Embryonic facial prominence (tissue), 1 donor: ENCODE measurements around the gene PTPRK.

Experiments used
- DNase-seq: peaks from one replicate; pipeline ENCODE4 v3.0.0-alpha.2; 2016; ENCODE audit errors: extremely low spot score

PTPRK gene

DNA sequence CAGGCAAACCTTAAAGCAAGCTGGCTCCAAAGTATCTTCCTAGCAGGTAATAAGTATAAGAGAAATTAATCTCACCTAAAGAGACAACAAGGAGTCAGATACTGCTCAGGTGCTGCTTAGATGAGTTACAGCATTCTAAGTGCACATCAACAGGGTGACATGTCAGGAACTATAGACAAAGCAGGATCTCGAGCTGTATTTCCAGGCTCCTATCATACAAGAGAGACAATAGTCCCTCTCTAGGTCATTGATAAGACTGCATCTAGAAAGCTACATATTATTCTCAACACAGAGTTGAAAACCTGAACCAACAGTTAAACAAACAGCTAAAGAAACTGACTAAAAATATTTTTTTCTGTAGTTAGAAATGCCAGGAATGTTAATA lies 3.9 kb downstream of the PTPRK start:
- DNase-seq: no peak

DNA sequence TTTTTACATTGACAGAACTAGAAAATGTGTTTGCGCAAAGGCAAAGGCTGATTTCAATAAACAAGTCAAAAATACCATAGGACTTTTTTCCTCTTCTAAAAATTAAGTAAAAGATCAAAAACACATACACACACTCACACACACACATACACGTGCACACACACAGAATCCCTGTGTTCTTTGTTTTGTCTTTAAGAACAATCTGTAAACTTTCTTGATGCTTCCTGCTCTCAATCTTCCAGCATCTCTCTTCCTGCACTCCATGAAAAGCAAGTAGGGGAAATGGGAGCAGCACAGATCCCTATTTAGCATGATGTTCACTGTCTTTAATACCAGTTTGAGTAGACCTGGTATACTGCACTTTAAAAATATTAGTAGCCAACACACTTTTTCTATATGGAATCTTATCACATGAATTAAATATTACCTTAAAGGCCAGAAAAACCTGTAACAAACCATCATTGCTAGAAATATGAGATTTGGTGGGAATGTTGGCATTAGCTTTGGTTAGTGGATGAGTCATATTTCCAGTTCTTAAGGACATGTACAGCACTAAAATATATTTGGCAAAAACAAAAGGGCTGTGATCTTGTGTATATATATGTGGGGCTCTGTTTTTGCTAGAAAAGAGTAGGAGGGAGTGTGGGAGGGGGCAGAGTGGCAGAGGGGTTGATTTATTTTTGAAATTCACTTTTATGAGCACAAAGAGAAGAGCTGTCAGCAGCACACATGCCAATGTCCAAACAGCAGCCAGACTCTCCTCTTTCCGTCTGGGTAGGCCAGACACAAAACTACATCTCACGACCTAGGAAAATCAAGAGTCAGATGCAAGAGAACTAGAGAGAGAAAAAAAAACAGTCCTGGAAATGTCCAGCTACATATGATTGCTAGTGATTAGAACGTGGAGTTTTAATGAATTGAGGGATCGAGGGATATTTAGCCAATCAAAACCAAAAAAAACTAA lies 4.6 kb downstream of the PTPRK start:
- DNase-seq: no peak

DNA sequence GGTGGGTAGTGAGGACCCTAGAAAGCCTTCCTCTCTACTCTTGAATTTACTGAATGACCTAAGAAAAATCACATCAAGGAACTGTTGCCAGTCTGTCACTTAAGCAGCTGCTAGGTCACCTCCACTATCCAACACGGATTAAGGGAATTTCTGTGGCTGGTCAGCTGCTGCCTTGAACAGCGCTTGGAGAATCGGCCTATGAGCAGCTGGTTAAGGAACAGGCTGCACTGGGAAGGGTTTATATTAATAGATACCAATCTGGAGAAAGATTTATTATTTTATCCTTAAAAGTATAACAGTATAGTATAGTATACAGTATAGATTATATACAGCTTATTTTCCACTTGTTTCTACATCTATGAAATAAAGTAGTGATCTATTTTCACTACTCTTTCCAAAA lies 6.5 kb downstream of the PTPRK start:
- DNase-seq: no peak

DNA sequence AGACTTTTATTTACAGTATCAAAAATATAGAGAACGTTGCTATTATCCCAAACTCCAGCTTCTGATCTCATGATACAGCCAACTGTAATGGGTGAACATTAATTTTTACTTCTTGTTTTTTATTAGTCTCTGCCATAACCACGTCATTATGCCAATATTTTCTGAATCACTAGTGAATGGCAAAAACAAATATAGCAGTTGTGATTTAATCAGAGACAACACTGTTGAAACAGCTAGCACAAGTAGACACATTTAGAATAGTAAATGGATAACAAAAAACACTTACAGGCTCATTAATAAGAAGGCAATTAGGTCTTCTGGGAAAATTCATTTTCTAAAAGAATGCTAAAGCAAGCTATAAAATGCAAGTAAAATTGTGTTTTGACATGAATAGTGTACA lies 8.1 kb downstream of the PTPRK start:
- no peak for DNase-seq

DNA sequence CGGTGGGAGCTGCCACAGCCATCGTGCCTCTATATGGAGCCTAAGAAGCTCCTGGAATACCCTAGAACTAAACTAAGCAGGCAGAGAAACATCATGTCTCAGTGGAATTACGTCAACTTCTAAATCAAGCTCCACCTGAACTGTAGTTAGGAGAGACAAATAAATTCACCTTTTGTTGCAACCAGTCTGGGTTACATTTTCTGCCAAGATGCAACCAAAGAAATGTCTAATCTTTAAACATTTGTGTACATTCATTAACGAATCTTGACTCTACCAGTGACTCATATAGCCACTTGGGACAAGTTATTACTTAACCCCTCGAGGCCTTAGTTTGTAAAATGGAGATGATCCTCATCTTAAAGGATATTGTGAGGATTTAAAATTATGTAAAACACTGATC lies 8.9 kb downstream of the PTPRK start:
- no peak for DNase-seq

DNA sequence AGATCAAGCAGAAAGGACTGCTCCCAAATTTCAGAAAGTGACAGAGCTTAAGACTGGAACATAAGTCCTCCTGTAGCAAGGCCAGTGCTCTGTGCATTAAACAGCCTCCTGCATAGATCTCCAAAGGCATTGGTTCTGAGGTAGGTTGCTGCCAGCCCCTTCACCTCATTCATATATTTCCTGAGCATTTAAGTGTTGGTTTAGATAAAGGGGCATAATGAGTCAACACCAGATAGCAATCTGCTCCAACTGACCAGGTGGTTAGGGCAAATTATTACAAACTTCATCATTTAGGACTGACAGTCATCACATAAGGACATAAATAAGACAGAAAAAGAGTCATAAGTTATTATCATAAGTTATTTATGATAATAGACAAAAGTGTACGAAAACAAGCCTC lies 10.7 kb downstream of the PTPRK start:
- DNase-seq: no peak

DNA sequence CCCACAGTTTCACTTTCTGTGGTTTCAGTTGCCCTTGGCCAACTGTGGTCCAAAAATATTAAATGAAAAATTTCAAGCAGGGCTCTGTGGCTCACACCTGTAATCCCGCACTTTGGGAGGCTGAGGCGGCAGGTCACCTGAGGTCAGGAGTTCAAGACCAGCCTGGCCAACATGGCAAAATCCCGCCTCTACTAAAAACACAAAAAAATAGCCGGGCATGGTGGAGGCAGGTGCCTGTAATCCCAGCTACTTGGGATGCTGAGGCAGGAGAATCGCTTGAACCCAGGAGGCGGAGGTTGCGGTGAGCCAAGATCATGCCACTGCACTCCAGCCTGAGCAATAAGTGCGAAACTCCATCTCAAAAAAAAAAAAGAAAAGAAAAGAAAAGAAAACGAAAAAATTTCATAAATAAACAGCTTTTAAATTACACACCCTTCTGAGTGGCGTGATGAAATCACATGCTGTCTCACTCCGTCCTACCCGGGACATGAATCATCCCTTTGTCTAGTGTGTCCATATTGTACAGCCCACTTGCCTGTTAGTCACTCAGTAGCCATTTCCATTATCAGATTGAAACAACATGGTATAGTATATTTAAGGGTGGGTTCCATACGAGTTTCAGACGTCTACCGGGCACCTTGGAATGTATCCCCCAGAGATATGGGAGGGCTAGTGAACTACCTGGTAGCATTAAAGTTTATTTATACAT lies 11.7 kb downstream of the PTPRK start:
- no peak for DNase-seq

DNA sequence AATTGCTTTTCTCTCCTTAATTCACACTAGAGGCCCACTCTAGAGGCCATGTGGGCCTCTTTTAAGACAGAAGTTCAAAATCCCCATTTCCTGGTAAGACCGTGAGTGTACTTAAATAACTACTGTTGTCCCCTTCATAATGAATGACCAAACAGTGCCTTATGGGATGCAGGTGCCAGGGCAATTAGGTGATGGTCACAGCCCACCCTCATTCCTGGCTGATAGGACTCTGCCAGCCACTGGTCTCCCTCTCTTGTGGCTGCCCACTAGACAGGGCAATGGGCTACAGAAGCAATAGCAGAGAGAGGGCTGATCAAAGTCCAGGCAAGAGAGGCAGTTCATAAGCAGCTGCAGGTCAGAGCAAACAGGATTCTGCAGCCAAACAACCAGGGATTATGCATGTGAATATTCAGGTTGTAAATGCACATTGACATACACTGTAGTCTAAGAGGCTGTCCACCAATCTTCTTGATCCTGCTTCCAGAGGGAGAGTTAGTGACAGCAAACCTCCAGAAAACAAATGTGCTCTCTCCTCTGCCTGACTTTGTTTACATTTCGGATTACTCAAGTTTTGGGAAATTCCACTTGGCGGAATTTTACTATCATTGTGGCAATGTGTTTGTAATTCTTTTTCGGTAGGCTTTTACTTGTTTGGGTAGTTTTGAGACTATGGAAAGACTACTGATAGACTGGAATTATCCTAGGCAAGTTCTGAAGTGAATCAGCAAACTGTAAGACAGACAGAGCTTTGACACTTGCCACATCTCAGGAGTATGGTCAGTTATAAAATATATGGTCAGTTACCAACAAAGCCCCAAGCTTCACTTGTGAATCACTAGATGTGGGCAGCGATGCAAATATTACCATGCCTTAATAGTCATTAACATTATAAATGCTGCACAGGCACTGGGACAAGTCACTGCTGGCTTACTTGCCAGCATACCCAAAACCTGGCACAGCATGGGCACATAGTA lies 12.8 kb downstream of the PTPRK start:
- DNase-seq: no peak

DNA sequence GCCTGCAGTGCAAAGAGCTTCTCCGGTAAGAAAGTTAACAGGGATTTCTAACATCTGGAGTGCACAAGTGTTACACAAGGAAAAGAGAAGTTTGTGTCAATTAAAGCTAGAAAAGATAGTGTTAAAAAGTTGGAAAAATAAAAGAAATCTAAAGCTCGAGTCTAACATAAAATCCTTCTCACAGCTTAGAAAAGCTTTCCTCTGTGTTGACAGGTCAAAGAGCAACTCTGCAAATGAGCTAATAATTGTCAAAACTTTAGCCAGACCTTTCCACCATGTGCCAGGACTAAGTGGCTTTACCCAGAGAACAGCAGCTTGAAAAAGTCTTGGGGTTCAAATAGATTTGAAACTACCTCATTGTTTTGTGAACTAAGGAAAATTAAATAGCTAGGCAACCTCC lies 14.8 kb downstream of the PTPRK start:
- no peak for DNase-seq

DNA sequence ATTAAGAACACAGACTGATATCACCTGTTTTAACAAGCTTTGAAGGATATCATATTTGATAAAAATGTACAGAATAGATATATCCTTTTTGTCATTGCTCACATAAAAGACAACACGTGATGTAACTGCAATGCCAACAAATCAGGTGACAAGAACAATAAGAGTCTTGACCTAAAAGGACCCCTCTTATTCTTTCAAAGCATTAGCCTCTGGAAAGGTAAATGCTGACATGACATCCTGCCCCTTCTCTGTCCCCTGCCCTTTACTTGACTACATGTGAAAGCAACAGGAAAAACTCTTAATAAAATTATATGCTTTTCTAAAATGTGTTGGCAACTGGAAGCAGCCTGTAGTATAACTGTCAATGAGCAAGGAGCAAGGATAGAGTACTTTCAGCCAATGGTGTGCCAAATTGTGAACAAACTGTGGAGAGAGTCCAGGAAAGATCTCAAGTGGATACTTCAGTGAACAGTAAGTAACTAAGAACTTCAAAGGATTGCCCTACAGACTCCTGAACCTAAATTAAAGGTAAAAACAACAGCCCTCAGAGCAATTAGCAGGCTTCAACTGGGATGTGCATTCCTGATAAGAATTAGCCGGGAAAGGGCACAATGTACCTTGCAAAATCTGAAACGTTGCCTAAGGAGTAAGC lies 16.3 kb downstream of the PTPRK start:
- DNase-seq: no peak

DNA sequence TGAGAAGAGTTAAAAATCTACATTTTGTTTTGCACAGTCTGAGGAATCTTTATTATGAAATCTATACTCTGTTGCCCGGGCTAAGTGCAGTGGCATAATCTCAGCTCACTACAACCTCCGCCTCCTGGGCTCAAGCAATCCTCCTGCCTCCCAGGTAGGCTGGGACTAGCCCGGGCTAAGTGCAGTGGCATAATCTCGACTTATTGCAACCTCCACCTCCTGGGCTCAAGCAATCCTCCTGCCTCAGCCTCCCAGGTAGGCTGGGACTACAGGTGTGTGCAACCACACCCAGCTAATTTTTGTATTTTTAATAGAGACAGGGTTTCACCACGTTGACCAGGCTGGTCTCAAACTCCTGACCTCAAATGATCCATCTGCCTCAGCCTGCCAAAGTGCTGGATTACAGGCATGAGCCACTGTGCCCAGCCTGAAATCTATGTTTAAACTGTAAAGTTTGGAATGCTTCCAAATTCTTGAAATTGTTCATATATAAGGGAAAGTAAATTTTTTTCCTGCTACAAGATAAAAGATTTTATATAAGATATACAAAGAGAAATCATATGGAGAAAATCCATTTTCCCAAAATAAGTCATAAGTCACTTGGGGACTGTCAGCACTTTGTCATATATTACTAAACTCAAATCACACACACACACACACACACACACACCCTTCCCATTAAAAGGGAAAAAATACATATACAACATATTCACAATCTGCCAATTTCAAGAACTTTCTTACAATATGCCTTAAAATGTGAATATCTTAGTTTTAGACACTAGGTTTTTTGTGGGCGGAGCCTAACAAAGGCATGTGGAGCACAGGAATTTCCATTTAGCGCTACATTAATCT lies 19.4 kb downstream of the PTPRK start:
- DNase-seq: no peak

DNA sequence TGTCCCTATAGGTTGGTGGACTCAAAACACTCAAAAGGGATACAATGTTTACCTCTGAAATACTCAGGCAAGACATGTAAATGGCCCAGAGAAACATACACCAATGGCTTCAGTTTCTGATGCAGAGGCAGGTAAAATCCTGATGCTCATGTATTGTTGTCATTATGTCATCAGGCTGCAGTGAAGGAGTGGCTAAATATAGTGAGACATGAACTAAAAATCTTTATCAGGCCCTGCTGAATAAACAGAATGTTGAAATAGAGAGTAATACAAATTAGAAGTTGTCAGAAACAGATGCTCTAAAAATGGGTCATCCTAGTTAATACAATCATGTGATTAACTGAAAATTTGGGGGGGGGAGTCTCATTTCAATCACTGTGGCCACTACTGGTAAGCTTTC lies 20.4 kb downstream of the PTPRK start:
- no peak for DNase-seq

DNA sequence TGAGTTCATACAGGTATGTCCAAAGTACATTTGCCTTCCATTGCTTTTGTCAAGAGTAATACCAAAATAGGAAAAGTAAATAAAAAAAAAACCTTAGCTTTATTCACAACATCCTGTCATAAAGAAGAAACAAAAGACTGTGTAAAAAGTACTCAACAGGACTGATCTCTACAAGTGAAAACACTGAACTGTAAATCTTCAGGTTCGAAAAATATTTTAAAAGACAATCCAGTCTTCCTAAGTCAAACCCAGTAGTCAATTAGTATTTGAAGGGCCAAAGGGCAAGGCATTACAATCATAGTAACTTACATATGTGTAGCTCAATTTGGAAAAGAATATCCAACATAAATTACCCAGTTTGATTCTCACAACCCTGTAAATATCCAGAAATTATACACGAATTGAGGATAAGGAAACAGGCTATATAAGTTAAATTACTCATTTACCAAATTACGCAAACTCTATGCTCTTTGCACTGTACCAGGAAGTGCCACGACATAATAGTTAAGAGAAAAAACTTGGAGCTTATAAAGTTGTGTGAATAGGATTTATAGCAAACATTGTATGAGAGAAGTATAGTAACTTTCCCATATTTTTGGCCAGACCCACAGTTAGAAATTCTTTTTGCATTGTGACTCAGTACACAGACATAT lies 21.2 kb downstream of the PTPRK start:
- DNase-seq: no peak

DNA sequence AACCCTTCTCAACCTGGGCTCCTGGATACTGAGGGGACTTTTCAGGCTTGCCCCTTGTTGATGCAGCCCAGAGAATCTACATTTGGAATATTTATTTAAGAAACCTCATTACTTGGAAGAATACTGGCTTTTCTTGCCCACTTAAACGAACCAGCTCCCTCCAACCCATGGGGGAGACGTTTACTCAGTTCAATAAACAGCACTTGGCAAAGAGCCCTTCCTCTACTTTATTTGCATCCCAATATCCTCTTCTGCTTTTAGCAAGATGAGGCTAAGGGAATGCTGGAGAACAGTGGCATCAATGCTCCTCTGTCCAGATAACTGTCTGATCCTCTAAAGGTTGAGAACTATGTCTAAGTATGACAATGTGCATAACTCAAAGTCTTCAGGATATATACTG lies 22.2 kb downstream of the PTPRK start:
- DNase-seq: no peak

DNA sequence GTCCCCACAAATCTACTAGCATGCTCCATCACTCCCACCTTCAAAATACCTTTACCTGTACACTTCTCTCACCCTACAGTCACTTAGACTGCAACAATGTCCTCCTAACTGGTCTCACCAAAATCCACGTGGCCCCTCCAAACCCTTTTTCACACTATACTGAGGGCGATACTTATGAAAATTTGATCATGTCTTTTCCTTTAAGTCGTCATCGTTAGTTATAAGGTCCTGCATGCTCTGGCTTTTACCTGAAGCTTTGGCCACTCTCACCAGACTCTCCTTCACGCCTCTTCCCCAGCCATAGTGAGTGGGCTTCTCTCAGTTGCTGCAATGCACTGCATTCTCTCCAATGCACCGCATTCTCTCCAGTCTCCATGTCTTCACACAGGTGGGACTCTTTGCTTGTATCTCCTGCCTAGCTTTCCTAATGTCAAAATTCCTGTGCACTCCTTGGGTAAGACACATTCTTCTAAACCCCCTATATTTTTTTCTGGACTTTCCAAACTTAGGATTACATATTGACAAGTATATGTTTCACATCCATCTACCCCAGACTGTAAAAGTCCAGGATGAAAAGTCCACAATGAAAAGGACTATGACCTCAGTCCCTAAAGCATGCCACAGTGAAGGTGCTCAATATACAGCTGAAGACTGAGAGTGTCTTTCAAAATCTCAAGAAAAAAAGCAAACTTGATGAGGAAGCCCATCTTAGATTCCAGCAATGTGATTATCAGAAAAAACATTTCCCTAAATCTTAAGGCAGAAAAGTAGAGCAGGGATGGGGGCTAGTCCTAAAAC lies 24.7 kb downstream of the PTPRK start:
- DNase-seq: no peak

DNA sequence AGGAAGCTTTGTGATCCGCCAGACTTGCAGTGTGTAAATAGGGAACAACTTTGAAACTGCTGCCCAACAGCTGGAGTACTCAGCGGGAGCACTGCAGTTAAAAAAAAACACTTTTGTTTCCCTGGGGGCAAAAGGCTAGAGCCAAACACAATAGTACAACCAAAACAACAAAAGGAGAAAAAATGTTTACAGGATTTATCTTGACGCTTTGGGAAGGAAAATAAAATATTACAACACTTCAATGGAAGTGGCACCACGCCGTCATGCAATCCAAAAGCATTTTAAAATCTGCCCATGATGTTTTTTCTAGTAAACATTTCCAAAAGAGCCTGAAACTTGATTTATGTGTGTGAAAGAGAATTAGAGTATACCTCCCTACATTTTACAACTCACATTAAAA lies 26.0 kb downstream of the PTPRK start:
- DNase-seq: no peak

DNA sequence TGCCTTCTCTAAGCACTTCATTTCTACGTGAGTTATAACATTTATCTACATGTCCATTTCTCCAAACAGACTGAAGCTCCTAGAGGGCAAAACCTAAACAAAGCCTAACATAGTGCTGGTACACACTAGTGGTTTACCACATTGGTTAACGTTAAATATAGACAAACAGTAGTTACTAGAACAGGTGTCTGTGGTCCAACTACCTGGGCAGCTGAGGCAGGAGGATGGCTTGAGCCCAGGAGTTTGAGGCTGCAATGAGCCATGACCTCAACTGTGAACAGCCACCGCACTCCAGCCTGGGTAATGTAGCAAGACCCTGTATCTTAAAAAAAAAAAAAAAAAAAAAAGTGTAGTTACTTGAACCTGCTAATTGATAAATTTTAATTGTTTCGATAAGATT lies 26.5 kb downstream of the PTPRK start:
- DNase-seq: no peak

DNA sequence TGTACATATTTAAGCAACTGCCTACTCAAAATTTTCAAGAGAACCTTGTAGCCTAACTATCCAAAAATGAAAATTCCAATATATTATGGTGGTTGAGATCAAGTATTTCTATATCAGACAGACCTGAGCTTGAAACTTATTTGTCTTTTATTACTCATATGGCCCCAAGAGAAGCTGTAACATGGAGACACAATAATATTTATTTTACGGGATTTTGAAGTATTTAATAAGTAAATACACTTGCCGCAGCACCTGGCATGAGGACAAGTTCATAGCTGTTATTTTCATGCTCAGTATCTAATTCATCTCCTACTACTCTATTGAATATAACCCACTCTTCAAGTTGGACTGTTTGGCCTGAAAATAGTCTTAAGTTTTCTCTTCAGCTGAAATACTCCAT lies 28.0 kb downstream of the PTPRK start:
- no peak for DNase-seq

DNA sequence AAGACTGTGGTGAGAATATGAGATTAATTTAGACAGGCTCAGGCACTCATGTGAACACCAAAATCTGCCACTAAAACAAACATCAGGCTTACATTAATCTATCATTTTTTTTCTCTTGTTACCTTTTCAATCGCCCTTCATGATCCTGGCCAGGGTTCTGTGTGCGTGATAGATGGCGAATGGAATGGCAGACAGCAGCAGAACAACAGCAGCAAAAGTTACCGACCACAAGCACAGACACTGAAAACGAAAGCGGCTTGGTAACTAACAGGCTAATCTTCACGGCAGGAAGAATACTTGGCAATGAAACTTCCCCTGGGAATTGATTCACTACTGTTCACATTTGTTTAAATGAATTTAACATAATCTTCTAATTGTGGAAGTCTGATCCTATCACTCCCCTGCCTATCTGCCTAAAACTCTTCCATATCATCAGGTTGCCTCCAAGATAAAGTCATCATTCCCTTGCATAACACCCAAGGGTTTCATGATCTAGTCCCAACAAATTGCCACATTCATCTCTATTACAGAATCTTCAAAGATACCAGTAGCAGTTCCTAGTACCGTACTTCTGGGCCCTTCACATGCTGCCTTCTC lies 28.7 kb downstream of the PTPRK start:
- no peak for DNase-seq
